Gastrocnemius medialis (tissue), 4 donors: ENCODE measurements around the gene TUT4. TPM values are rescaled to one million over a fixed set of nuclear protein-coding genes. Genes with fewer than 3 reads are reported as not detected.

ENCODE experiments used
- ATAC-seq, 2 donors: fragments of 150-250 bp; one replicate each; pipeline ENCODE4 v1.9.1; 2016
- DNase-seq, 2 donors: peaks; one replicate each; pipeline ENCODE4 v3.0.0-alpha.2; 2019
- H3K27ac ChIP-seq, 4 donors: fragments of 200-600 bp; sonication (generic); 1 replicate in 1 of 4; 2 replicates in 3 of 4; pipeline ENCODE4 v1.5.1; 2016 to 2018; ENCODE audit warnings: mild to moderate bottlenecking in 2 of 4, moderate library complexity in 1 of 4
- H3K27me3 ChIP-seq, 3 donors: fragments of 200-600 bp; sonication (generic) in 2 of 3; 1 replicate in 1 of 3; 2 replicates in 2 of 3; pipeline versions ENCODE4 v1.5.1 to v1.6.0; 2016 to 2019; ENCODE audit warnings: mild to moderate bottlenecking in 1 of 3, moderate library complexity in 1 of 3
- H3K36me3 ChIP-seq, 2 donors: fragments of 200-600 bp; sonication (generic) in 1 of 2; one replicate each; pipeline ENCODE4 v1.5.1; 2017 to 2018
- H3K4me1 ChIP-seq, 2 donors: fragments of 200-600 bp; sonication (generic) in 1 of 2; one replicate each; pipeline ENCODE4 v1.5.1; 2016 to 2017; ENCODE audit warnings: mild to moderate bottlenecking in 2 of 2
- H3K4me3 ChIP-seq, 4 donors: fragments of 200-600 bp; sonication (generic) in 3 of 4; 1 replicate in 1 of 4; 2 replicates in 3 of 4; pipeline ENCODE4 v1.5.1; 2016 to 2019; ENCODE audit warnings: mild to moderate bottlenecking in 2 of 4
- H3K9me3 ChIP-seq, 3 donors: fragments of 200-600 bp; sonication (generic) in 2 of 3; 1 replicate in 1 of 3; 2 replicates in 2 of 3; pipeline ENCODE4 v1.5.1; 2016 to 2019
- CTCF ChIP-seq, 5 experiments: fragments of 450-650 bp in 3 of 5; fragments of 200-600 bp in 2 of 5; sonication (generic) in 2 of 5; IDR thresholded peaks in 4 of 5; conservative IDR thresholded peaks in 1 of 5; 1 replicate in 4 of 5; 2 replicates in 1 of 5; pipeline ENCODE4 v1.5.1; 2016 to 2019; ENCODE audit warnings: antibody characterized with exemption in 5 of 5, mild to moderate bottlenecking in 3 of 5, moderate library complexity in 3 of 5
- POLR2A ChIP-seq, 2 donors: fragments of 450-650 bp; IDR thresholded peaks; one replicate each; pipeline ENCODE4 v1.6.1; 2017; ENCODE audit warnings: antibody characterized with exemption in 2 of 2, mild to moderate bottlenecking in 2 of 2, moderate library complexity in 2 of 2
- in situ Hi-C, 4 donors: fragments of 200-750 bp; cut with MboI; loops; one replicate each; pipeline versions ENCODE4 v1.15.0 to v1.8.0; 2017; ENCODE audit warnings: low sequenced_read_pairs in 4 of 4
- intact Hi-C: fragments of 100-400 bp; cut with DNase I; formaldehyde crosslinking; loops from one replicate; pipeline ENCODE4 v1.15.1; 2023; ENCODE audit warnings: low total_unique reads
- total RNA-seq, 4 donors: library from RNA; depleted of rRNA; stranded (reverse); fragments of >200 nt; gene quantifications; one replicate each; pipeline versions ENCODE4 v1.1.0 to v1.2.3, GENCODE V29; 2016

Gene TUT4
- total RNA-seq, 4 donors from 2014 or later, result 51.7 to 152 (median 67.5) TPM

GRCh38 chr1:52520148-52520547 is 32.7 kb downstream of the TUT4 start:
- Histone ChIP-seq H3K27ac (no peak overlapping the region), H3K4me3 (no peak overlapping the region), H3K36me3 (peaks cover 0 to 18% of the 10 kb centered on the region in 2 donors), H3K27me3 (no peaks in the 10 kb centered on the region), H3K4me1 (peaks cover 4 to 12% of the 10 kb centered on the region in 2 donors), H3K9me3 (no peaks in the 10 kb centered on the region)
- TF ChIP-seq CTCF (IDR thresholded peaks at IDR 0.05 in 4 of 5, conservative IDR thresholded peaks at IDR 0.05 in 1 of 5) (no peak), POLR2A (IDR thresholded peaks at IDR 0.05) (no peak)
- in situ Hi-C loops (no loop called here), intact Hi-C loops (no loop called here)
- DNase-seq (no peak), ATAC-seq (no peak)

DNA sequence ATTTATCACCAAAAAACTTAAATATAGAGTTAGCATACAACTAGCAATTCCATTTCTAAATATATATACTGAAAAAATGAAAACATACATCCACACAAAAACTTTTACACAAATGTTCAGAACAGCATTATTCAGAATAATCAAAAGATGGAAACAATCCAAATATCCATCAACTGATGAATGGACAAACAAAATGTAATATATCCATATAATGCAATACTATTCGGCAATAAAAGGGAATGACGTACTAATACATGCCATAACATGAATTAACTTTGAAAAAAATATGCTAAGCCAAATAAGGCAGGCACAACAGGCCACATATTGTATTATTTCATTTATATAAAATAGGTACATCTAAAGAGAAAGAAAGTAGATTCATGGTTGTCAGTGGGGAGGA is 33.9 kb downstream of the TUT4 start:
- intact Hi-C loops, result no loop called here
- Histone ChIP-seq H3K36me3 (peaks cover 0 to 16% of the 10 kb centered on the region in 2 donors), H3K4me1 (peaks cover 7 to 12% of the 10 kb centered on the region in 2 donors), H3K9me3 (no peaks in the 10 kb centered on the region), H3K27me3 (no peaks in the 10 kb centered on the region), H3K27ac (no peak overlapping the region), H3K4me3 (no peak overlapping the region)
- ATAC-seq, result no peak
- in situ Hi-C loops, result no loop called here
- TF ChIP-seq CTCF (IDR thresholded peaks at IDR 0.05 in 4 of 5, conservative IDR thresholded peaks at IDR 0.05 in 1 of 5) (no peak), POLR2A (IDR thresholded peaks at IDR 0.05) (no peak)
- no peak for DNase-seq

GRCh38 chr1:52511851-52512615 is 40.9 kb downstream of the TUT4 start:
- DNase-seq (no peak), ATAC-seq (no peak)
- no peak overlapping the region for H3K4me3 ChIP-seq
- H3K27me3 ChIP-seq, result no peaks in the 10 kb centered on the region
- intact Hi-C loops (no loop called here), in situ Hi-C loops (no loop called here)
- H3K9me3 ChIP-seq, result no peaks in the 10 kb centered on the region
- H3K27ac ChIP-seq, result no peak overlapping the region
- no peak for TF ChIP-seq CTCF (IDR thresholded peaks at IDR 0.05 in 4 of 5, conservative IDR thresholded peaks at IDR 0.05 in 1 of 5)
- TF ChIP-seq POLR2A (IDR thresholded peaks at IDR 0.05), result no peak
- peaks cover 0 to 12% of the 10 kb centered on the region in 2 donors for H3K36me3 ChIP-seq
- peaks cover 12 to 18% of the 10 kb centered on the region in 2 donors for H3K4me1 ChIP-seq

DNA sequence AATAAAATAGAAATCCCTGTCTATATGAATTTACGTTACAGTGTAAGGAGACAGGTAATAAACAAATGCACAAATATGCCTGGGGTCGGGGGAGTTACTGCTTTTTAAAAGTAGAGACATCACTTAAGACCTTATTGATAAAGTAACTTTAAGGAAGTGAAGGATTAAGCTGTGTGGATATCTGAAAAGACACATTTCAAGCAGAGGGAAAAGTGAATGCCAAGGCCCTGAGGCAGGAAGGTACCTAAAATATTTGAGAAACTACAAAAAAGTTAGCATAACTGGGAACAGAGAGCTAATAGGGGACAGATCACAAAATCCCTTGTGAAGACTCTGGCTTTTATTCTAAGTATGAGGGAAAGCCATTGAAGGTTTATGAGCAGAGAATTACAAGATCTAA is 41.5 kb downstream of the TUT4 start:
- Histone ChIP-seq H3K9me3 (no peaks in the 10 kb centered on the region), H3K4me3 (no peak overlapping the region), H3K36me3 (peaks cover 0 to 12% of the 10 kb centered on the region in 2 donors), H3K27me3 (no peaks in the 10 kb centered on the region), H3K4me1 (peaks cover 12 to 18% of the 10 kb centered on the region in 2 donors), H3K27ac (no peak overlapping the region)
- intact Hi-C loops (no loop called here), in situ Hi-C loops (no loop called here)
- ATAC-seq (no peak), DNase-seq (no peak)
- TF ChIP-seq POLR2A (IDR thresholded peaks at IDR 0.05), result no peak

- Histone ChIP-seq H3K27me3 (no peaks in the 10 kb centered on the region), H3K4me1 (peaks cover 12 to 15% of the 10 kb centered on the region in 2 donors), H3K9me3 (no peaks in the 10 kb centered on the region), H3K36me3 (no peaks in the 10 kb centered on the region), H3K4me3 (no peak overlapping the region), H3K27ac (no peak overlapping the region)
- TF ChIP-seq POLR2A (IDR thresholded peaks at IDR 0.05), result no peak
- TF ChIP-seq CTCF (IDR thresholded peaks at IDR 0.05 in 4 of 5, conservative IDR thresholded peaks at IDR 0.05 in 1 of 5), result no peak
- DNase-seq (no peak), ATAC-seq (no peak)
- in situ Hi-C loops (no loop called here), intact Hi-C loops (no loop called here)
Observed at GRCh38 chr1:52506920-52507546, 45.9 kb downstream of the TUT4 start.
